A204.1 (cell line): ENCODE measurements around the gene POLR2L.

Experiments used
- FAIRE-seq: peaks from 2 replicates; lab custom pipeline; 2012; peaks lifted over from hg19 to GRCh38; lab: Jason Lieb, UNC

The POLR2L gene

GRCh38 chr11:868802-869201 is 26.5 kb upstream of the POLR2L start:
- no peak for FAIRE-seq

- no peak for FAIRE-seq
Measured at GRCh38 chr11:868394-868793, 26.1 kb upstream of the POLR2L start.

GRCh38 chr11:867856-868358 is 25.6 kb upstream of the POLR2L start:
- FAIRE-seq = no peak

GRCh38 chr11:866481-866880 is 24.2 kb upstream of the POLR2L start:
- no peak for FAIRE-seq

GRCh38 chr11:865462-866430 is 23.4 kb upstream of the POLR2L start:
- no peak for FAIRE-seq

- no peak for FAIRE-seq
Measured at GRCh38 chr11:864898-865297, 22.6 kb upstream of the POLR2L start.

GRCh38 chr11:863910-864827 is 21.8 kb upstream of the POLR2L start:
- FAIRE-seq = no peak

GRCh38 chr11:863023-863909 is 20.9 kb upstream of the POLR2L start:
- FAIRE-seq = no peak

- no peak for FAIRE-seq
Measured at GRCh38 chr11:862696-863022, 20.3 kb upstream of the POLR2L start.

- no peak for FAIRE-seq
Measured at GRCh38 chr11:862081-862661, 19.8 kb upstream of the POLR2L start.

GRCh38 chr11:861105-861479 is 18.8 kb upstream of the POLR2L start:
- no peak for FAIRE-seq

- FAIRE-seq = no peak
Measured at GRCh38 chr11:860234-861104, 18.1 kb upstream of the POLR2L start.

GRCh38 chr11:859394-860131 is 17.2 kb upstream of the POLR2L start:
- FAIRE-seq = no peak

- no peak for FAIRE-seq
Measured at GRCh38 chr11:858762-859339, 16.5 kb upstream of the POLR2L start.

- no peak for FAIRE-seq
Measured at GRCh38 chr11:858053-858761, 15.9 kb upstream of the POLR2L start.

- FAIRE-seq = no peak
Measured at GRCh38 chr11:856397-856796, 14.1 kb upstream of the POLR2L start.

GRCh38 chr11:855796-856195 is 13.5 kb upstream of the POLR2L start:
- FAIRE-seq = no peak

- no peak for FAIRE-seq
Measured at GRCh38 chr11:855330-855674, 13.0 kb upstream of the POLR2L start.
